ENCODE data around the gene CD2BP2. TPM values are rescaled to one million over a fixed set of nuclear protein-coding genes. Genes with fewer than 3 reads are reported as not detected.
"Not testable (repeated sequence)": the region's sequence is repeated elsewhere in the genome, so short reads cannot be mapped to it uniquely, and the experiment has no call there.

Gene CD2BP2
- total and polyA plus RNA-seq, 2 of the 8 experiments (the other 6 are each of a cell fraction or from before 2014, with no cell fraction given), result 22.4 to 55.3 TPM

GRCh38 chr16:30346286-30346685 is 8.8 kb downstream of the CD2BP2 start (continued):
- TF ChIP-seq SIN3A (conservative IDR thresholded peaks at IDR 0.05 in 1 of 2, IDR thresholded peaks at IDR 0.05 in 1 of 2; ENCODE audit: low read depth in 1 of 2, low read length in 2 of 2) (no peak), KDM4A (IDR thresholded peaks at IDR 0.05; ENCODE audit: low read depth, low read length, severe bottlenecking) (no peak)

DNA sequence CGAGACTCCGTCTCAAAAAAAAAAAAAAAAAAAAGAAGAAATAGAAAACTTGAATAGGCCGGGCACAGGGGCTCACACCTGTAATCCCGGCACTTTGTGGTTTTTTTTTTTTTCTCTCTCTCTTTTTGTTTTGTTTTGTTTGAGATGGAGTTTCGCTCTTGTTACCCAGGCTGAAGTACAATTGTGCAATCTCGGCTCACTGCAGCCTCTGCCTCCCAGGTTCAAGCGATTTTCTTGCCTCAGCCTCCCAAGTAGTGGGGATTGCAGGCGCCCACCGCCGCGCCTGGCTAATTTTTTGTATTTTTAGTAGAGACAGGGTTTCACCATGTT is 11.7 kb downstream of the CD2BP2 start:
- ChIA-PET CTCF (ENCODE audit: partially characterized antibody) (interaction anchor here (0.6 to 1.4 kb wide), 3 partner anchors 10 to 52 kb away, joined by 3 read pairs; no protein-coding TSS in a partner anchor), POLR2A (ENCODE audit: partially characterized antibody) (interaction anchor here (1.2 kb wide), 1 partner anchor 17 kb away, joined by 3 read pairs; no protein-coding TSS in a partner anchor)
- not testable (repeated sequence) for H3K14ac ChIP-seq (ENCODE audit: insufficient read length); H3K4me1 ChIP-seq (replicated peaks in 1 of 4; ENCODE audit: control insufficient read depth in 3 of 4, insufficient read depth in 4 of 4, low read length in 3 of 4); H2BK15ac ChIP-seq (ENCODE audit: low read length); H3K36me3 ChIP-seq (ENCODE audit: control insufficient read depth in 2 of 4, insufficient read depth in 4 of 4, low read length in 3 of 4); H2BK120ac ChIP-seq (replicated peaks; ENCODE audit: low read depth, low read length); H2AFZ ChIP-seq (ENCODE audit: low read length); H3K27ac ChIP-seq (ENCODE audit: low read depth, low read length); H2AK5ac ChIP-seq (ENCODE audit: low read depth, low read length); H2BK20ac ChIP-seq (ENCODE audit: low read length); H3K18ac ChIP-seq (ENCODE audit: extremely low read depth, low read length); H3K23me2 ChIP-seq (ENCODE audit: low read depth, low read length); H4K20me1 ChIP-seq (replicated peaks in 1 of 2; ENCODE audit: control insufficient read depth in 1 of 2, insufficient read depth in 2 of 2, low read length in 2 of 2); H3K27me3 ChIP-seq (replicated peaks in 1 of 4; ENCODE audit: control insufficient read depth in 3 of 4, extremely low read depth in 1 of 4, insufficient read depth in 3 of 4, low read length in 3 of 4); H2BK5ac ChIP-seq (ENCODE audit: low read depth, low read length); H4K5ac ChIP-seq (ENCODE audit: insufficient read length, low read depth, low read length); H2BK12ac ChIP-seq (ENCODE audit: low read depth, low read length); H3K23ac ChIP-seq (ENCODE audit: insufficient read length); H3K79me1 ChIP-seq (ENCODE audit: low read depth, low read length); H3K4me3 ChIP-seq (ENCODE audit: extremely low read depth in 1 of 4, insufficient read depth in 2 of 4, low read depth in 3 of 4, low read length in 4 of 4); H4K91ac ChIP-seq (replicated peaks; ENCODE audit: insufficient read length, low read length); FAIRE-seq; H3K79me2 ChIP-seq (ENCODE audit: control insufficient read depth in 1 of 2, insufficient read depth in 2 of 2, low read length in 2 of 2); H4K8ac ChIP-seq (ENCODE audit: extremely low read depth, insufficient read depth, low read length); H3K4me2 ChIP-seq (ENCODE audit: insufficient read depth in 1 of 2, low read depth in 2 of 2, low read length in 2 of 2); H3K9me3 ChIP-seq (ENCODE audit: insufficient read depth in 2 of 2, low read depth in 1 of 2, low read length in 1 of 2); H3K4ac ChIP-seq (replicated peaks; ENCODE audit: insufficient read length, low read depth, low read length); H3K56ac ChIP-seq (replicated peaks; ENCODE audit: insufficient read length, low read depth, low read length); H3K9ac ChIP-seq (replicated peaks in 1 of 4; ENCODE audit: extremely low read depth in 1 of 4, low read depth in 3 of 4, low read length in 3 of 4); DNase-seq (ENCODE audit: low read depth in 1 of 2, low spot score in 2 of 2)
- WGBS, 2 experiments (ENCODE audit: extremely low coverage in 1 of 2, insufficient coverage in 1 of 2, insufficient read length in 1 of 2, insufficient replicate concordance in 2 of 2, low coverage in 1 of 2, low lambda C conversion rate in 2 of 2, missing lambda C conversion rate in 1 of 2), result 98% methylated on average over 7 of the region's 11 CpGs; no CpG with 5 or more reads in 1 of the 2 experiments

All from H1 (cell line).